ENCODE results near the gene SMIM21. TPM values are rescaled to one million over a fixed set of nuclear protein-coding genes. Genes with fewer than 3 reads are reported as not detected.

The SMIM21 gene
- total RNA-seq = not detected

DNA sequence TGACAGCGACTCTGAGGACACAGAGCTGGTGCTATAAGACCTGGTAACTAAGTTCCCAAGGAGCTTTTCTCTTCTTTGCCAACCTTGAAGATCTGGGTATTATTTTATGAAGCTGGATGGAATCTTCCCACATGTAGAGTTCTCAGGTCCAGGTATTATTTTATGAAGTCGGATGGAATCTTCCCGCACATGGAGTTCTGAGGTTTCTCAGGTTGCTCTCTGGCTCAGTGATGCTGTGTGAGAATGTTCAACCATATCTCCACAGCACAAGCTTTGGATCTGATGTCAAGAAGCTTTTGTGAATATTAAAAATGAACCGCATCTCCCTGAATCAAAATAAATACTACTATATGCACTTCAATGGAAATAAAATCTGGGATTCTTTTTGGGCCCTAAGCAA, at the start of gene SMIM21:
Gene SMIM21, minus strand, starts transcription at position 101 of the 400 bp plus-strand sequence. CDS start 140 bp downstream, outside the sequence.
- Mint-ChIP-seq H3K9me3 (no peaks in the 10 kb centered on the region), H3K27ac (no peak within 1 kb of the TSS), H3K4me1 (ENCODE audit: low read depth in 2 of 2) (peaks cover 0 to under 1% of the 10 kb centered on the region in 2 donors), H3K36me3 (no peaks in the 10 kb centered on the region), H3K27me3 (peaks cover 28 to 34% of the 10 kb centered on the region in 2 donors), H3K4me3 (no peak within 1 kb of the TSS)
- DNase-seq (ENCODE audit: low spot score) = no peak
- ATAC-seq = no peak

DNA sequence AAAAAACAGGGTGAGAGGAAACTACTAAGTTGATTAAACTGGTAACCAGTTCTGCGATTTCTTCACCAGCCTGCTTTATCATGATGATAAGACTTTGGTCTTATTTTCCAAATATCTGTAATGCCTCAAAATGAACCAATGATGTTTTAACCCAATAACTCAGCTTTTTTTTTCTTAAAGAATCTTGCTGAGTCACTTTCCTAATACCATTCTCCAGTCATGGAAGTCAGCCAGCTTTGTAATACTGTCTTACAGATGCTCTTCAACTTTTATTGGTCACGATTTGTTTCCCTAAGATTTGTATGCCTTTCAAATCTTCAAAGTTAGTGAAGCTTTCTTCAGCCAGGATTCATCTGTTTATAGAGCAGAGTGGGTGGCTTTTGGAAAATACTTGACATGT, 47.7 kb upstream of the SMIM21 start:
- no peaks in the 10 kb centered on the region for H3K4me1 Mint-ChIP-seq (ENCODE audit: low read depth in 2 of 2)
- H3K4me3 Mint-ChIP-seq = no peak overlapping the region
- ATAC-seq (no peak), DNase-seq (ENCODE audit: low spot score) (no peak)
- no peak overlapping the region for H3K27ac Mint-ChIP-seq
- H3K9me3 Mint-ChIP-seq = no peaks in the 10 kb centered on the region
- H3K36me3 Mint-ChIP-seq = no peaks in the 10 kb centered on the region
- H3K27me3 Mint-ChIP-seq = peaks cover 24 to 38% of the 10 kb centered on the region in 2 donors

DNA sequence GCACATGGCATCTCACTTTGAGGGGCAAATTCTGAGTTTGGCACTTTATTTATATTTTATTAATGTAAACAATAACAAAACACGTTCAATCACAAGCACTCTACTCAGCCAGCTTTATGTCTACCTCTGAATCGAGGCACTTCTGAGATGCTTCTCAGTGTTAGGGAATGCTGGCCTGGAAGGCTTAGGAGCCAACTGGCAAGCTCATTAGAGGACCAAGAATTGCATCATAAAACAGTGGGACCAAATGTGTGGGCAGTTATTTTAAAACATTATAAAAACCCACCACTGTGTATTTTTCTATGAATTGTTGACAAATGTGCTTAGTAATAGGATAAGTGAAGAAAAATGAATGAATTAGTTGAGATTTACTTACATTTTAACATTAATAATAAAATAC, 46.8 kb upstream of the SMIM21 start:
- H3K36me3 Mint-ChIP-seq = no peaks in the 10 kb centered on the region
- H3K27me3 Mint-ChIP-seq = peaks cover 24 to 44% of the 10 kb centered on the region in 2 donors
- H3K4me3 Mint-ChIP-seq = no peak overlapping the region
- DNase-seq (ENCODE audit: low spot score) (no peak), ATAC-seq (no peak)
- no peaks in the 10 kb centered on the region for H3K4me1 Mint-ChIP-seq (ENCODE audit: low read depth in 2 of 2)
- H3K27ac Mint-ChIP-seq = no peak overlapping the region
- H3K9me3 Mint-ChIP-seq = no peaks in the 10 kb centered on the region

DNA sequence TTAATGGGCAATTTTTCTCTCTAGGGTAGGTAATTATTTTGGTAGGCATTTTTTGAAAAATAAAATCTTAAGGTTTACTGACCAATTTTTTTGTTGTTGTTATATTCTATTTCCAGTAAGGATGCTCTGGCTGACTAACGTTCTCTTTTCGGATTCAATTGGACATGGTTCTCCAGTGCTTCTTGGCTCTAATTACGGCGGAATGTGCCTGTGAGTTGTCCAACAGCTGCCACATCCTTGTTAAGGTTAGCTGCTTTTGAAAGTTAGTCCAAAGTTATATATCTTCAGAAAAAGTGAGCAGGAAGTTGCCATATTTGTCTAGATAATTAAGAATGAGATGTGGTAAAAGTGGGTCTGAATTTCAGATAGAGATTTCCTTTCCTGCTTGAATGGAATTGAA, 45.8 kb upstream of the SMIM21 start:
- Mint-ChIP-seq H3K9me3 (no peaks in the 10 kb centered on the region), H3K27me3 (peaks cover 24 to 44% of the 10 kb centered on the region in 2 donors), H3K27ac (no peak overlapping the region), H3K4me3 (no peak overlapping the region), H3K4me1 (ENCODE audit: low read depth in 2 of 2) (no peaks in the 10 kb centered on the region), H3K36me3 (no peaks in the 10 kb centered on the region)
- ATAC-seq (no peak), DNase-seq (ENCODE audit: low spot score) (no peak)

DNA sequence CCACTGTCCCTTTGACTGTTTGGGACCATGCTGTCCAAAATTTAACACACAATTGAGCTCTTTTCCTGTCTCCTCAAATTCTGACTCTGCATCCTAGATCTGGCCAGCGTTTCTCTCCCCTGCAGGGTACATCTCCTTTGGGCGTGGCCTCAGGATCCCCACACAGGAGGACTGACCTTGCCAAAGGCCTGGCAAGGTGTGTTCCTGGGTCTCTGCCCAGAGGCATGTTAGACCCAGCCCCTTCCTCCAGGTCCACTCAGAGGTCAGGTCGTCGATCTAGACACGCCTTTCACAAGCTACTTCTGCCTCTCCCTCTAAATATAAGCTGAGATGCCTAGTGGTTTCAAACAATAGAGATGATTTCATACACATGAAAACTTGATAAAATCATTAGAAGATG, 45.4 kb upstream of the SMIM21 start:
- DNase-seq (ENCODE audit: low spot score) (no peak), ATAC-seq (no peak)
- H3K4me3 Mint-ChIP-seq = no peak overlapping the region
- H3K27me3 Mint-ChIP-seq = peaks cover 22 to 43% of the 10 kb centered on the region in 2 donors
- no peaks in the 10 kb centered on the region for H3K4me1 Mint-ChIP-seq (ENCODE audit: low read depth in 2 of 2)
- no peak overlapping the region for H3K27ac Mint-ChIP-seq
- no peaks in the 10 kb centered on the region for H3K36me3 Mint-ChIP-seq
- no peaks in the 10 kb centered on the region for H3K9me3 Mint-ChIP-seq

DNA sequence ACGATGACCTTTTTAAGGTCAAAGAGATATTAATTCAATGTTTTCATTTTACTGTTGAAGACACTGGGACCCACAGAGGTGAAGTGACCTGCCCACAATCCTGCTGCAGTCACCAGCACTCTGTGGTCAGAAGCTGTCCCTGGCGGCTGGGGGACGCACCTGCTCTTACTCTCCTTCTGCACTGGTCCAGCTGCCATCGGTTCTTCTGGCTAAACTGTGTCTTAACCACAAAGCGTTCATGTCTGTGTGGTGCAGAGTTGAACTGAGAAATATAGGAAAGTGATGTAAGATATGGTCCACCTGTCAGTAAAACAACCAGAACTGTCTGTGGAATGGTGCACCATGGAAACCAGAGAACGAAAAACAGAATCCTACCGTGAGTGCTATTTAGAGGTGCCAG, 44.9 kb upstream of the SMIM21 start:
- peaks cover 23 to 43% of the 10 kb centered on the region in 2 donors for H3K27me3 Mint-ChIP-seq
- H3K4me3 Mint-ChIP-seq = no peak overlapping the region
- H3K9me3 Mint-ChIP-seq = no peaks in the 10 kb centered on the region
- DNase-seq (ENCODE audit: low spot score) = no peak
- H3K4me1 Mint-ChIP-seq (ENCODE audit: low read depth in 2 of 2) = no peaks in the 10 kb centered on the region
- ATAC-seq = no peak
- no peak overlapping the region for H3K27ac Mint-ChIP-seq
- H3K36me3 Mint-ChIP-seq = no peaks in the 10 kb centered on the region

DNA sequence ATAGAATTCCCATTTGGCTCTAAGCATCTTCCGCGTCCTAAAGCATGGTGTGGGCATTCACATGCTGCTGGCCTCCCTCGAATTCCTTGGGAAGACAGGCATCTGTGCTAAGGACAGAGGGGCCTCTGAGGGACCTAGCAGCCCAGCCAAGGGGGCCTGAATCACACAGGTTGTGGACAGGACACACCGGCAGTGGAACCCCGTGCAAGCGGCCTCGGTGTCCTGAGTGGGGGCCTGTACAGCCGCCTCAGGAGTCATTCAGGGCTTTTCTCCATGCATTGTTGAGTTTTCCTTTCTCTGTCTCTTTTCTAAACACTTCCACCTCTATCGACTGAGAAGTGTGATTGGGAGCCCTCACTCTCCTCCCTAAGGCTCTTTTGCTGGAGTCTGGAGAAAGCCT, 44.3 kb upstream of the SMIM21 start:
- H3K4me1 Mint-ChIP-seq (ENCODE audit: low read depth in 2 of 2) = no peaks in the 10 kb centered on the region
- no peak overlapping the region for H3K4me3 Mint-ChIP-seq
- ATAC-seq = no peak
- no peak overlapping the region for H3K27ac Mint-ChIP-seq
- DNase-seq (ENCODE audit: low spot score) = no peak
- H3K36me3 Mint-ChIP-seq = no peaks in the 10 kb centered on the region
- H3K9me3 Mint-ChIP-seq = no peaks in the 10 kb centered on the region
- peaks cover 20 to 41% of the 10 kb centered on the region in 2 donors for H3K27me3 Mint-ChIP-seq

DNA sequence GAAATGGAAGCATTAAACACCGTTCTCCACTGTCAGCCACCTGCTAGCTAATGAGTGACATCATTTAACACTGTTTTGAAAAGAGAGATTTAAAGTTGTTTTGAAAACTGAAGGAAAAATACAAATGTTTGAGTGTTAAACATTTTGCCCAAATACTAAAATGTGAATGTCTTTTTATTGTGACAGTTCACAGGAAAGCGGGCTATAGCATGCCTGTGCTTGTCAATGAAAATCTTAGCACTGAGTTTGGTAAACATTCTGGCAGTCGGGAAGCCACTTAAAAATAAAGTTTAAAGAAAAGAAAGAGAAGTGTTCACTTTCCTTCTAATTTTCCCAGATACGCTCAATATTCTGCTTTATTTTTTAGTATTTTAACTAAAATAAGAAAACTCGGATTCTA, 40.3 kb upstream of the SMIM21 start:
- no peaks in the 10 kb centered on the region for H3K4me1 Mint-ChIP-seq (ENCODE audit: low read depth in 2 of 2)
- H3K36me3 Mint-ChIP-seq = no peaks in the 10 kb centered on the region
- H3K27ac Mint-ChIP-seq = no peak overlapping the region
- DNase-seq (ENCODE audit: low spot score) = no peak
- H3K27me3 Mint-ChIP-seq = peaks cover 14 to 27% of the 10 kb centered on the region in 2 donors
- H3K4me3 Mint-ChIP-seq = no peak overlapping the region
- ATAC-seq = no peak
- H3K9me3 Mint-ChIP-seq = no peaks in the 10 kb centered on the region

DNA sequence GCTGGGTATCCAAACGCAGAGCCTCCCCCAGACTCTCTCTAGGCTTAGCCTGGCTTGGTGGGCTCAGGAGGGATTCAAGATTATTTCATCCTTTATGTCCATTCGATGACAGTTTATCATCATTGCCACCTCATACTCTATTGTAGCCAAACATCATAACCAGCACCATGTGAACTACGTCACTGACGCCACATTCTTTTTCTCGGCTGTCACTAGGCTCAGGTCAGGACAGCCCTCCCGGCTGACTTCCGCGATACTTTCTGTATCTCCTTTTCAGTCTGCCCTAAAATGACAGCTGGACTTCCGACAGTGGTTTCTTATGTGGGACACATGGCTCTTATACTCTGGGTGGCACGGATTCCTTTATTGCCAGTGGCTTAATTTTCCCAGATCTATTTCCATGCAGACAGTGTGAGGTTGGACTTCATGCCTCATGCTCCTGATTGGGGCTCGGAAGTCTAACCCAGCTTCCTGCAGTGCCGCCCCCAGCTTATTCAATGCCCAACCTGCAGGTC, 39.8 kb upstream of the SMIM21 start:
- no peak overlapping the region for H3K4me3 Mint-ChIP-seq
- H3K9me3 Mint-ChIP-seq = no peaks in the 10 kb centered on the region
- ATAC-seq = no peak
- no peaks in the 10 kb centered on the region for H3K4me1 Mint-ChIP-seq (ENCODE audit: low read depth in 2 of 2)
- no peaks in the 10 kb centered on the region for H3K36me3 Mint-ChIP-seq
- no peak for DNase-seq (ENCODE audit: low spot score)
- peaks cover 10 to 22% of the 10 kb centered on the region in 2 donors for H3K27me3 Mint-ChIP-seq
- H3K27ac Mint-ChIP-seq = no peak overlapping the region

DNA sequence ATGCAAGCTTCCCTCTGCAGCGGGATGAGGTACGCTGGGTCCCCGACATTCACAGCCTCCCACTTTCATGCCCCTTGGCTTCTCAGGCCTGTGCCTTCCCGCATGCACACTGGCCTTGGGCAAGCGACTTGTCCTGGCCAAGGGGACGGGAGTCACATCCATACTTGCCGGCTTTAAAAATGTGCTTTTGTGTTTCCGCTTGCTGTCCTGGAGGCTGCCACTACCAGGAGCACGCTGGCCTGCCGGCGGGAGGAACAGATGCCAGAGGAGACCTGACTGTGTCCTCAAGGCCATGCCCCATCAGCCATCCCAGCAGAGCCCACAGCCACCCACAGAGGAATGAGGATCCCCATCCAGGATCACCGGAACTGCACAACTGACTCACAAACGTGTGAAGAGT, 36.9 kb upstream of the SMIM21 start:
- Mint-ChIP-seq H3K9me3 (peaks cover 3% of the 10 kb centered on the region), H3K36me3 (no peaks in the 10 kb centered on the region), H3K4me3 (no peak overlapping the region), H3K27ac (no peak overlapping the region), H3K27me3 (peaks cover 17 to 20% of the 10 kb centered on the region in 2 donors), H3K4me1 (ENCODE audit: low read depth in 2 of 2) (no peaks in the 10 kb centered on the region)
- ATAC-seq = peak in 1 of 2 donors; percentile 35
- no peak for DNase-seq (ENCODE audit: low spot score)

DNA sequence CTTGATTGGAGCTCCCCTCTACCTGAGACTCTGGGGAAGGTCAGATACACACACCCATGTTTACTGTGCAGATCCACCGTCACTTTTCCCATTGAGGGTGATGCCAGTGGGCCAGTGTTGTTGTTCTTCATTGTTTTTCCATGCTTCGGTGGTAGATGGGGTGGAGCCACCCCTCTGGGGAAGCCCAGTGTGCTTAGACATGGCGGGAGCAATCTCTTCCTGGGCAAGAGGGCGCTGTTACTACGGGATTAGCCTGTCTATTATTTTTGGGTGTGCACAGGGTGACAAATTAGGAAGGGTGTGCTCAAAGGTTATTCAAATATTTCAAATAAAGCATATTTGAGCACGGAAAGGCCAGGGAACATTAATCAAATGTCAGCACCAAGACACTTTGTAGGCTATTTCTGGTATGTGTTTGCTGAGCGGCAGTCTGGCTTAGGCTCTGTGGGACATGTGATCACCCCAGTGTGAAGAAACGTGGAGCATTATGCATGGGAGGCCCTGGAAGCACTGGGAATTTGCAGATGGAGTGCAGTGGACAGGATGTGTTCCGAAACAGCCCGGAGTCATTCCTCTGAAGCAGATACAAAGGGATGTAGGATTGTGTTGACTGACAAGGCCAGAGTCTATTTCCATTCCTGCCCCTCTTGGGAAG, 34.8 kb upstream of the SMIM21 start:
- no peak for ATAC-seq
- Mint-ChIP-seq H3K36me3 (no peaks in the 10 kb centered on the region), H3K4me1 (ENCODE audit: low read depth in 2 of 2) (no peaks in the 10 kb centered on the region), H3K27ac (no peak overlapping the region), H3K4me3 (no peak overlapping the region), H3K27me3 (peaks cover 26 to 33% of the 10 kb centered on the region in 2 donors), H3K9me3 (peaks cover 3% of the 10 kb centered on the region)
- no peak for DNase-seq (ENCODE audit: low spot score)

DNA sequence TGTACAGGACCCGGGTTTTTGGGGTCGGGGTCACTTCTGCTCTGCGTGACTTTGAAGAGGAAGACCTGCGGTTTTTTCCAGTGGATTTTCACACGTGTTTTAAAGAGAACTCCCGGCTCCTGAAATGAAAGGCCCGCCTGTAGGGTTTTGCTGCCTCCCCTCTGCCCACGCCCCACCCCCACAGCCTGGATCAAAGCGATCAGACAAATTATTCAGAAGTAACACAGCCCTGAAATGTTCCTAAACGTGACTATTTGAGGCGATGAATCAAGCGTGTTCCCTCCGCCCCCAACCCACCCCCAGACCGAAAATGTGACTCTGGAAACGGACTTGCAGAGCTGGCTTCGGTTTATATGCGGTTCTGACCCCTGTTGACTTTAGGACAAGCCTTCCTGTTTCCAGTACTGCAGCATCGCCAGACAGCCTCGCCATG, 28.7 kb upstream of the SMIM21 start:
- H3K27me3 Mint-ChIP-seq = peaks cover 49 to 72% of the 10 kb centered on the region in 2 donors
- DNase-seq (ENCODE audit: low spot score) (no peak), ATAC-seq (no peak)
- peaks cover 0 to 2% of the 10 kb centered on the region in 2 donors for H3K4me1 Mint-ChIP-seq (ENCODE audit: low read depth in 2 of 2)
- no peak overlapping the region for H3K27ac Mint-ChIP-seq
- H3K4me3 Mint-ChIP-seq = no peak overlapping the region
- peaks cover 3% of the 10 kb centered on the region for H3K9me3 Mint-ChIP-seq
- no peaks in the 10 kb centered on the region for H3K36me3 Mint-ChIP-seq

DNA sequence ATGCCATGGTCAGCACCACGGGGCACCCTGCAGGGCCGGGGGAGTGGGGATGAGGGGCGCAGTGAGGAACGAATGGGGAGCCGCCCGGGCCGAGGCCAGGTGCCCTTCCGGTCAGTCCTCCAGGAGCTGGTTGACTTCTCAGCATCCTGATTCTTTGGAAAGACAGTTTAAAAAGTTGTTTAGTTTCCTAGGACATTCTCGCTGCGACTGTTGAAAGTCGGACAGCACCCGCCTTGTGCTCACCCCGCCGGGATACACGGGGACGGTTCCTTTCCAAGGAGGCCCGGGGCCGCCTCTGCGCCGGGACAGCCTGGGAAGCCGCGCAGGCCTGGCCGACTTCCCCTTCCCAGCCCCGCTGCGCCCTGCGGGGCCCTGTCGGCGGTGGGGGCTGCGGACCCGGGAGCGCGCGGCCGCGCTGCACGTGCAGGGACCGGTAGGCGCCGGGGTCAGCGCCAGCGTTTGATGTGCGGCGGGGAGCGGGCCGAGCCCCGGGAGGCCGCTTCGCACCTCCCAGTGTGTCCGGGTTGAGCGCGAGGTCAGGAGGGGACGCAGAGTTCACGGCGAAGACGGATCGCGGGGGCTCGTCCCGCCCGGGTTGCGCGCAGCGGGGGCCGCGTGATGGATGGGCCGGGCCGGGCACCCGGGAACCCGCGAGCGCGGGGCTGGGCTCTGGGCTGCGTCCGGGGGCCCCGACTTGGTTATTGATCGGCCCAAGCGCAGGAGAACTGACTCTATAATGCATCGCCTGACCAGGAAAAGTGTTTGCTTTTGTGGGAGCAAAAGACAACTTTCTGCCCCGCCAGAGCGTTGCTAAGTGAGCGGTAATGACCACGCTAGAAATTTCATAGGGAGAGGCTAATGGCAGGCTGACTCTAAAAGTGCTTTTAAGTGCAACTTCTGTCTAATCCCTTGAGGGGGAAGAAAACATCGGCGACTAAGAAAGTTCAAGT, 28.0 kb upstream of the SMIM21 start:
- Mint-ChIP-seq H3K4me3 (no peak overlapping the region), H3K36me3 (no peaks in the 10 kb centered on the region), H3K9me3 (peaks cover 3% of the 10 kb centered on the region), H3K27ac (no peak overlapping the region), H3K27me3 (peaks cover 50 to 79% of the 10 kb centered on the region in 2 donors), H3K4me1 (ENCODE audit: low read depth in 2 of 2) (peaks cover 0 to 2% of the 10 kb centered on the region in 2 donors)
- no peak for DNase-seq (ENCODE audit: low spot score)
- peak; percentile 27 to 43 for ATAC-seq

All from natural killer cell treated with Interleukin-12 subunit alpha and Interleukin-12 subunit beta and Interleukin-15 and Interleukin-18, amount 100 ng/mL, for 72 hours (primary cell).